Activated T-helper 1 cell treated with anti-CD3 and anti-CD28 coated beads, Interleukin-12 subunit alpha, Interleukin-12 subunit beta, Interleukin-2, Interleukin-4 antibody, amounts not matched to agents 30 ng/mL and 10 ng/mL and 1 ng/mL, durations not matched to agents 14 hours and 24 hours and 36 hours (primary cell): Measurements from ENCODE around the gene RRP7A. TPM values are rescaled to one million over a fixed set of nuclear protein-coding genes. Genes with fewer than 3 reads are reported as not detected.
"Not testable (repeated sequence)": the region's sequence is repeated elsewhere in the genome, so short reads cannot be mapped to it uniquely, and the experiment has no call there.

ENCODE experiments used
- DNase-seq: peaks from one replicate; pipeline ENCODE4 v3.0.0; 2021; ENCODE audit warnings: low spot score
- H3K27ac Mint-ChIP-seq: one replicate; pipeline ENCODE4 v1.8.0; 2021; ENCODE audit warnings: mild to moderate bottlenecking, mixed read lengths
- H3K27me3 Mint-ChIP-seq: one replicate; pipeline ENCODE4 v1.8.0; 2022; ENCODE audit warnings: mild to moderate bottlenecking, moderate library complexity, mixed read lengths; ENCODE audit not compliant: insufficient read depth
- H3K36me3 Mint-ChIP-seq: one replicate; pipeline ENCODE4 v1.8.0; 2021; ENCODE audit warnings: low read depth, mixed read lengths
- H3K4me1 Mint-ChIP-seq: one replicate; pipeline ENCODE4 v1.8.0; 2021; ENCODE audit warnings: low read depth, mixed read lengths
- H3K4me3 Mint-ChIP-seq: one replicate; pipeline ENCODE4 v1.8.0; 2021; ENCODE audit warnings: mild to moderate bottlenecking, moderate library complexity, mixed read lengths
- H3K9me3 Mint-ChIP-seq: one replicate; pipeline ENCODE4 v1.8.0; 2021; ENCODE audit warnings: mixed read lengths
- intact Hi-C: fragments of 100-400 bp; cut with micrococcal nuclease; formaldehyde crosslinking; loops from one replicate; pipeline ENCODE4 v1.15.1; 2024
- total RNA-seq: library from RNA; stranded (reverse); gene quantifications from 2 replicates; pipeline ENCODE4 v1.2.3, GENCODE V29; 2022

The RRP7A gene
- total RNA-seq, 1 donor from 2014 or later = 131 TPM

DNA sequence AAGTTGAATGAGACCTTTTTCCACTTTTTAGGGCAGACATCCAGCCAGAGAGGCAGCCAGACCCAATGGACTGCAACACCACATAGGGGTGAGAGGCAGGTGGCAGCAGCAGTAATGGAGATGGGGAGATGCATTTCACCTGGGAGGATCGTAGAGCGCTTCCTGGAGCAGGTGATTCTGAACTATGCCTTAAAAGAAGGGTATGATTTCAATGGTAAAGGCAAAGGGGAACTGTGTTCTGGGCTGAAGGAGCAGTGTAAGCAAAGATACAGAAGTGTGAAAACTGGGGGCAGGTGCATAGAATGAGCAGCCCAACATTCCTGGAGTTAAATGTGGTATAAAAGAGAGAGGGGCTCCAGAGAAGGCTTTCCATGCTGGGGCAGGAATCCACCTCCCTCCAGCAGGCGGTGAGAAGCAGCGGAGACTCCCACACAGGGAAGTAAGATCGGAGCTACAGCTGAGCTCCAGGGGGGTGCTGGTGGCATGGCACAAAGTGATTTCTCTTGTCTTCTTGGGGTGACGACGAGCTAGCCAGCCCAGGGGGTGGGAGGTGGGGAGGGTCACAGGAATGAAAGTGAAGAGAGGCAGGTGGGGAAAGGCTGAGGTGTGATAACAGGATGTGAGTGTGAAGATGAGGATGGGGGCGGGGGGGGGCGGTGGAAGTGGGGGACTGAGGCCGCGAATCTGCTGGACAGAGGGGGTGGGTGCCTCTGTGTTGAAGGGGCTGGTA is 29.9 kb upstream of the RRP7A start:
- no peak for DNase-seq
- Mint-ChIP-seq H3K9me3 (no peaks in the 10 kb centered on the region), H3K27ac (no peak overlapping the region)

DNA sequence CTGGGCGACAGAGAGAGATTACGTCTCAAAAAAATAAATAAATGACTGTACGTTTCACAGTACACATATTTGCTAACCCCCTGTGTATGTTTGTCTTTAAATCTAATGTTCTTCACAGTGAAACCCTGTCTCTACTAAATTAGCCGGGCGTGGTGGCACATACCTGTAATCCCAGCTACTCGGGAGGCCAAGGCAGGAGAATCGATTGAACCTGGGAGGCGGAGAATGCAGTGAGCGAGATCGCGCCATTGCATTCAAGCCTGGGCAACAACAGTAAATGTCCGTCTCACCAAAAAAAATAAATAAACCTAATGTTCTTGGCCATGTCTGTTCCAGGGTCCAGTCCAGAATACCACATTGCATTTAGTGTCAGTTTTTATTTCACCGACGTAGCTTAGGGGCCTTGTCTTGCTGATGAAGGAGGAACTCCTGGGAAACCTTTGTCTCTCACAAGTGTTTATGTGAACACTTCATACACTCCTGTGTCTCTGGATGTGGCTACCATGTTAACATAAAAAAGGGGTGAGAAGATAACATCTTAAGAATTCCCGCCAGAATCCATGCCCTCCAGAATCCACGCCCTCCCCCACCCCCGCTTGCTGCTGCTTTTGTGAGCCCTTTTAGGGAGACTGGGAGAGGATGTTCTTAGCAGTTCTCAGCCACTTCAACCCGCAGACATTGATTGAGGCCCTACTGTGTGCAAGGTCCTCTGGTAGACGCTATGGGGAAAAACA is 29.2 kb upstream of the RRP7A start:
- Mint-ChIP-seq H3K4me1 (peaks cover 6% of the 10 kb centered on the region), H3K27me3 (peaks cover 3% of the 10 kb centered on the region), H3K4me3 (no peak overlapping the region), H3K36me3 (no peaks in the 10 kb centered on the region), H3K9me3 (no peaks in the 10 kb centered on the region), H3K27ac (no peak overlapping the region)
- no peak for DNase-seq
- intact Hi-C loops = no loop called here

More for the DNA sequence above, 29.9 kb upstream of the RRP7A start:
- no peak overlapping the region for H3K4me3 Mint-ChIP-seq
- H3K36me3 Mint-ChIP-seq = no peaks in the 10 kb centered on the region
- intact Hi-C loops = no loop called here
- peaks cover 3% of the 10 kb centered on the region for H3K27me3 Mint-ChIP-seq
- H3K4me1 Mint-ChIP-seq = peaks cover 6% of the 10 kb centered on the region

DNA sequence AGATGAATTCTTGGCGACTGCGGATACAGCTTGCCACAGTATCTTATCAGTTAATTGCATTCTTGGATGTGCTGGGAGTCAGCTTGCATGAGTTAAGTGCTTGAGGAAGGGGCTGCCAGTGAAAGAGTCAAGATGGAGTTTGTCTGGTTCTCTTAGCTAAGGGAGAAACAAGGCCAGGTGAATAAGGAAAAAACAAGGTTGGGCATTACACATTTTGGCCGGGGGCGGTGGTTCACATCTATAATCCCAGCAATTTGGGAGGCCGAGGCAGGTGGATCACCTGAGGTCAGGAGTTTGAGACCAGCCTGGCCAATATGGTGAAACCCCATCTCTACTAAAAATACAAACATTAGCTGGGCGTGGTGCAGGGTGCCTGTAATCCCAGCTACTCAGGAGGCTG is 28.5 kb upstream of the RRP7A start:
- H3K9me3 Mint-ChIP-seq, H3K4me1 Mint-ChIP-seq, H3K4me3 Mint-ChIP-seq, H3K27ac Mint-ChIP-seq, H3K36me3 Mint-ChIP-seq, DNase-seq, intact Hi-C loops, H3K27me3 Mint-ChIP-seq: not testable (repeated sequence)

DNA sequence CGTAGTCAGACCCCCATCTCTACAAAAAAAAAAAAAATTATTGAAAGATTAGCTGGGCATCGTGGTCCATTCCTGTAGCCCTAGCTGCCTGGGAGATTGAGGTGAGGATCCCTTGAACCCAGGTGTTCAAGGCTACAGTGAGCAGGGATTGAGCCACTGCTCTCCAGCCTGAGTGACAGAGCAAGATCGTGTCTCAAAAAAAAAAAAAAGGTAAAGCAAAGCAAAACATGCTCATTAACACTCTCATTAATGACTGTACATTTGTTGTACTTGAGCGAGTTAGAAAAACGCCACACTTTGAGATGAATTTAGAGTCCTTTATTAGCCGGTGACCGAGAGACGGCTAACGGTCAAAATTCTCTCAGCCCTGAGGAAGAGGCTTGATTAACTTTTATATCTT is 28.0 kb upstream of the RRP7A start:
- Mint-ChIP-seq H3K27ac (no peak overlapping the region), H3K4me1 (peaks cover 6% of the 10 kb centered on the region)
- intact Hi-C loops = no loop called here

DNA sequence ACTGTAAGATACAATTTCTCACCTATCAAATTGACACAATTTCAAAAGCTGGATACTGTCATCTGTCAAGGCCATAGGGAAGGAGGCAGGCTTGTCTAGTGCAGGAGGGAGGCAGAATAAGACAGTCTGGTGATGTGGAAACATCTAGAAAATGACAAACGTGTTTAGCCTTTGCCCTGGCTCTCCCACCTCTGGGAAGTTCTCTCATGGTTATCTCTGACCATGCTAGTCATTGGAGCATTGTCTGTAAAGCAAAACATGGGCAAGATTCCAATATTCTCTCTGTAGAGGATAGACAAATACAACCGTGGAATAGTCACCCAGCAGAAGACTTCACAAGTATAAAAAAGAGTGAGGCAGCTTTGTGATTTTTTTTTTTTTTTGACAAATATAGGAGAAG is 25.1 kb upstream of the RRP7A start:
- peaks cover 5% of the 10 kb centered on the region for H3K27me3 Mint-ChIP-seq
- H3K9me3 Mint-ChIP-seq = no peaks in the 10 kb centered on the region
- intact Hi-C loops = no loop called here
- H3K4me1 Mint-ChIP-seq = no peaks in the 10 kb centered on the region
- DNase-seq = no peak
- no peak overlapping the region for H3K4me3 Mint-ChIP-seq
- no peaks in the 10 kb centered on the region for H3K36me3 Mint-ChIP-seq
- H3K27ac Mint-ChIP-seq = no peak overlapping the region

More for the DNA sequence above, 28.0 kb upstream of the RRP7A start:
- H3K4me3 Mint-ChIP-seq = no peak overlapping the region
- H3K27me3 Mint-ChIP-seq = peaks cover 5% of the 10 kb centered on the region
- no peaks in the 10 kb centered on the region for H3K36me3 Mint-ChIP-seq
- DNase-seq = no peak
- no peaks in the 10 kb centered on the region for H3K9me3 Mint-ChIP-seq

DNA sequence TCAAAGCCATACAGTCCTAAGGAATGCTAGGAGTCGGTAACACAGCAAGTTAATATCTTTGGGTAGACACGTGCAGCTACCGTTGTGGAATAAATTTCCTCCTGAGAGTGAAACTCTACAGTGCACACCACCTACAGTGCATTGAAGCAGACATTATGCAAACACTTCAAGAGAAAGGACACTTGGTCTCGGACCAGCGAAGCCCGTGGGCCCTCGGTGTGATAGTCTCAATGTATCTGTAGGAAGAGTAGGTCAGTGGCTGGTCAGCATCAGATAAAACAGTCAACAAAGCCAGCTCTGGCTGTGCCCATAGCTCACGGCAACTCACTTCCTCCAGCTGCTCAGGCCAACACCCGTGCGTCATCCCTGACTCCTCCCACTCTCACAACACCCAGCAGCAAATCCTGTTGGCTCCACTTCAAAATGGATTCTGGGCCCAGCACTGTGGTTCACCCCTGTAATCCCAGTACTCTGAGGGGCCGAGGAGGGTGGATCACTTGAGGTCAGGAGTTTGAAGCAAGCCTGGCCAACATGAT is 19.7 kb upstream of the RRP7A start:
- H3K27ac Mint-ChIP-seq, intact Hi-C loops, H3K4me1 Mint-ChIP-seq, H3K36me3 Mint-ChIP-seq, H3K27me3 Mint-ChIP-seq, DNase-seq, H3K4me3 Mint-ChIP-seq, H3K9me3 Mint-ChIP-seq: not testable (repeated sequence)

DNA sequence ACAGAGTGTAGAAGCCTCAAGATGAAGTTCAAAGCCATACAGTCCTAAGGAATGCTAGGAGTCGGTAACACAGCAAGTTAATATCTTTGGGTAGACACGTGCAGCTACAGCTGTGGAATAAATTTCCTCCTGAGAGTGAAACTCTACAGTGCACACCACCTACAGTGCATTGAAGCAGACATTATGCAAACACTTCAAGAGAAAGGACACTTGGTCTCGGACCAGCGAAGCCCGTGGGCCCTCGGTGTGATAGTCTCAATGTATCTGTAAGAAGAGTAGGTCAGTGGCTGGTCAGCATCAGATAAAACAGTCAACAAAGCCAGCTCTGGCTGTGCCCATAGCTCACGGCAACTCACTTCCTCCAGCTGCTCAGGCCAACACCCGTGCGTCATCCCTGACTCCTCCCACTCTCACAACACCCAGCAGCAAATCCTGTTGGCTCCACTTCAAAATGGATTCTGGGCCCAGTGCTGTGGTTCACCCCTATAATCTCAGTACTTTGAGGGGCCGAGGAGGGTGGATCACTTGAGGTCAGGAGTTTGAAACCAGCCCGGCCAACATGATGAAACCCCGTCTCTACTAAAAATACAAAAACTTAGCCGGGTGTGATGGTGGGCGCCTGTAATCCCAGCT is 17.7 kb upstream of the RRP7A start:
- H3K36me3 Mint-ChIP-seq, H3K27me3 Mint-ChIP-seq, DNase-seq, H3K9me3 Mint-ChIP-seq, intact Hi-C loops, H3K4me3 Mint-ChIP-seq: not testable (repeated sequence)
- Mint-ChIP-seq H3K27ac (peak overlapping the region; percentile 40), H3K4me1 (peaks cover 21% of the 10 kb centered on the region)

DNA sequence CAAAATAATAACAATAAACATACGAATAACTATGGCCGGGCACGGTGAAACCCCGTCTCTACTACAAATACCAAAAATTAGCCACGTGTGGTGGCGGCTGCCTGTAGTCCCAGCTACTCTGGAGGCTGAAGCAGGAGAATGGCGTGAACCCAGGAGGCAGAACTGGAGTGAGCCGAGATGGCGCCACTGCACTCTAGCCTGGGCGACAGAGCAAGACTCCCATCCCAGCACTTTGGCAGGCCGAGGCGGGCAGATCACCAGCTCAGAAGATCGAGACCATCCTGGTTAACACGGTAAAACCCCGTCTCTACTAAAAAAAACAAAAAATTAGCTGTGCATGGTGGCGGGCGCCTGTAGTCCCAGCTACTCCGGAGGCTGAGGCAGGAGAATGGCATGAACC is 17.0 kb upstream of the RRP7A start:
- H3K27me3 Mint-ChIP-seq, H3K4me3 Mint-ChIP-seq, H3K27ac Mint-ChIP-seq, H3K9me3 Mint-ChIP-seq, intact Hi-C loops, DNase-seq, H3K36me3 Mint-ChIP-seq: not testable (repeated sequence)
- peaks cover 27% of the 10 kb centered on the region for H3K4me1 Mint-ChIP-seq

DNA sequence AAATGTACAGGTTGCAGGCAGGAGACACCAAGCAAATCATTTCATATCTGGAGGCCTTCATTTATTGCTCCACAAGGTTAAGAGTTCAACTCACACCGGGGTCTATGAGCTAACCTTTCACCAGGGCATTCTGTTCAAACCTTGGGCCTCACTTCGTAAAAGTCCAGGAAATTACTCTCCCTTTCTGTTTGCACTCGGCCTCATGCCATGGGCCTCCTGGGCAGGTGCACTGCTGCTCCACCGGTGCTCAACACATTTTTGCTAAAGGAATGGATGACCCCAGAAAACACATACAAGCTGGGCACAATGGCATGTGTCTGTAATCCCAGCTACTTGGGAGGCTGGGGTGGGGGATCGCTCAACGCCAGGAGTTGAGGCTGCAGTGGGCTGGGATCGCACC is 16.6 kb upstream of the RRP7A start:
- H3K27ac Mint-ChIP-seq = no peak overlapping the region
- H3K4me3 Mint-ChIP-seq = no peak overlapping the region
- DNase-seq = no peak
- H3K27me3 Mint-ChIP-seq = no peaks in the 10 kb centered on the region
- H3K9me3 Mint-ChIP-seq = no peaks in the 10 kb centered on the region
- peaks cover 27% of the 10 kb centered on the region for H3K4me1 Mint-ChIP-seq
- intact Hi-C loops = no loop called here
- H3K36me3 Mint-ChIP-seq = no peaks in the 10 kb centered on the region

DNA sequence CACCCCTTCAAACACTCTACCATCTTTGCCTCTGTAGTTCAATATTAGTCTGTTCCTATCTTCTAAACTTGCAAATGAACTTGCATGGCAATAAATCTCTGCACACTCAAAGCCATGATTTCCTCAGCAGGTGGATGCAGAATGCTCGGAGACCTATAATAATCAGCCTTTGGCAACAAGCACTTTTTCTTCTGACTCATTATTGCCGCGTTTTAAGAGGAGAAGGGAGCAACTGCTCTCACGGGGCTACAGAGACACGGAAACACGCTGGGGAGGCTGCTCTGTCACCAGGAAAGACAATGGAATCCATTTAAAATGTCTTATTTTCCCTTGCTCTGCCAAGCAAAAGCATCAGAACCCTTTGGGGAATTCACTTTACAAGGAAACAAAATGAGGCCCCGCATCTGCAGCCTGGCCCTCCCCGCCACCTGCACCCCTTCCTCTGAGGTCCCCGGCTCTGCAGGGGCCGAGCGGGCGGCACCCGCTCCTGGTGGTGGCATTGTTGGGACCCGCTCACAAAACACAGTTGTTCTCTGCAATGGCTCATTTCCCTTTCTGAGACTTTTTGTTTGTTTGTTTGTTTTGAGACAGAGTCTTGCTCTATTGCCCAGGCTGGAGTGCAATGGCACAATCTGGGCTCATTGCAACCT is 15.6 kb upstream of the RRP7A start:
- H3K4me3 Mint-ChIP-seq, H3K27ac Mint-ChIP-seq, DNase-seq, H3K27me3 Mint-ChIP-seq, H3K36me3 Mint-ChIP-seq, intact Hi-C loops, H3K9me3 Mint-ChIP-seq: not testable (repeated sequence)
- H3K4me1 Mint-ChIP-seq = peaks cover 27% of the 10 kb centered on the region

DNA sequence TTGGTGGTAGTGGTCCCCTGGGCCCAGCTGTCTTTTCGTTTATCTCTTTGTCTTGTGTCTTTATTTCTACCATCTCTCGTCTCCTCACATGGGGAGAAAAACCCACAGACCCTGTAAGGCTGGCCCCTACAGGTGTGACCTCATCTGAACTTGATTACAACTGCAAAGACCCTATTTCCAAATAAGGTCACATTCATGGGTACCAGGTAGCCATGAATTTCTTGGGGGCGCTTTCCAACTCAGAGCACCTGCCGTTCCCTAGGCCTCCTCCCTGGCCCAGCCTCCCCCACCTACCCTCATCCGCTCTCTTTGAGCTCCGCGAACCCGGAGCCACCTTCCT is 14.0 kb upstream of the RRP7A start:
- no peaks in the 10 kb centered on the region for H3K36me3 Mint-ChIP-seq
- peak overlapping the region; percentile 67 for H3K4me3 Mint-ChIP-seq
- intact Hi-C loops = loop anchor here (2.0 kb wide), 1 partner anchor 19 kb away; the partner anchor contains the start of gene SERHL2
- DNase-seq = no peak
- peaks cover 27% of the 10 kb centered on the region for H3K4me1 Mint-ChIP-seq
- peak overlapping the region; percentile 83 for H3K27ac Mint-ChIP-seq
- no peaks in the 10 kb centered on the region for H3K9me3 Mint-ChIP-seq
- H3K27me3 Mint-ChIP-seq = no peaks in the 10 kb centered on the region

DNA sequence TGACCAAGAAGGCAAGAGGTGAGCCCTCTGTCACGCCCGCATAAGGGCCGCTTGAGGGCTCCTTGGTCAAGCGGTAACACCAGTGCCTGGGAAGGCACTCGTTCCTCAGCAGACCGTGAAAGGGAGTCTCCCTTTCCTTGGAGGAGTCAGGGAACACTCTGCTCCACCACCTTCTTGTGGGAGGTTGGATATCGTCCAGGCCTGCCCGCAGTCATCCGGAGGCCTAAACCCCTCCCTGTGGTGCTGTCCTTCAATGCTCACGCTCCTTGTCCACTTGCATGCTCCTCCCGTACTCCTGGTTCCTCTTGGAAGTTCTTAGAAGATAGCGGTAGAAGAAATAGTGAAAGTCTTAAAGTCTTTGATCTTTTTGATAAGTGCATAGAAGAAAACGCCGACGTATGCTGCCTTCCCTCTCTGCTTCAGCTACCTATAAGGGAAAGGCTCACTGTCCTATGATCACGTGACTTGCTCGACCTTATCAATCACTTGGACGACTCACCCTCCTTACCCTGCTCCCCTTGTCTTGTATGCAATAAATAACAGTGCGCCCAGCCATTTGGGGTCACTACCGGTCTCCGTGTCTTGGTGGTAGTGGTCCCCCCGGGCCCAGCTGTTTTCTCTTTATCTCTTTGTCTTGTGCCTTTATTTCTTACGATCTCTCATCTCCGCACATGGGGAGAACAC is 11.9 kb upstream of the RRP7A start:
- intact Hi-C loops = loop anchor here (2.0 kb wide), 1 partner anchor 21 kb away; the partner anchor contains the start of gene SERHL2
- H3K36me3 Mint-ChIP-seq, H3K27ac Mint-ChIP-seq: not testable (repeated sequence)

More for the DNA sequence above, 11.9 kb upstream of the RRP7A start:
- H3K27me3 Mint-ChIP-seq, DNase-seq, H3K4me3 Mint-ChIP-seq, H3K9me3 Mint-ChIP-seq: not testable (repeated sequence)
- peaks cover 21% of the 10 kb centered on the region for H3K4me1 Mint-ChIP-seq
